NCI-H748 (cell line): ENCODE data around the gene FUT3.
"Not testable (repeated sequence)": the region's sequence is repeated elsewhere in the genome, so short reads cannot be mapped to it uniquely, and the experiment has no call there.

Experiments
- DNase-seq: peaks from one replicate; lab custom pipeline; 2025; ENCODE audit not compliant: unreplicated experiment; lab: John Stamatoyannopoulos, UW

The FUT3 gene

GRCh38 chr19:5882421-5882968 lies 31.2 kb upstream of the FUT3 start:
- DNase-seq, result no peak

GRCh38 chr19:5881543-5882299 lies 30.5 kb upstream of the FUT3 start:
- DNase-seq, result peak; percentile 24

GRCh38 chr19:5880604-5881078 lies 29.4 kb upstream of the FUT3 start:
- no peak for DNase-seq

GRCh38 chr19:5880196-5880595 lies 28.9 kb upstream of the FUT3 start:
- DNase-seq, result no peak

GRCh38 chr19:5877882-5878281 lies 26.6 kb upstream of the FUT3 start:
- DNase-seq, result no peak

- no peak for DNase-seq
These were observed 26.2 kb upstream of the FUT3 start for GRCh38 chr19:5877427-5877826.

- DNase-seq, result not testable (repeated sequence)
These were observed 23.2 kb upstream of the FUT3 start for GRCh38 chr19:5874496-5874895.

- no peak for DNase-seq
These were observed 22.5 kb upstream of the FUT3 start for GRCh38 chr19:5873617-5874199.

GRCh38 chr19:5870986-5871394 lies 19.7 kb upstream of the FUT3 start:
- no peak for DNase-seq

- DNase-seq, result no peak
These were observed 16.2 kb upstream of the FUT3 start for GRCh38 chr19:5867201-5868136.

- no peak for DNase-seq
These were observed 14.5 kb upstream of the FUT3 start for GRCh38 chr19:5865772-5866171.

- no peak for DNase-seq
These were observed 13.7 kb upstream of the FUT3 start for GRCh38 chr19:5864725-5865486.

GRCh38 chr19:5864013-5864720 lies 12.9 kb upstream of the FUT3 start:
- DNase-seq, result no peak

- no peak for DNase-seq
These were observed 11.9 kb upstream of the FUT3 start for GRCh38 chr19:5863030-5863665.

- no peak for DNase-seq
These were observed 6.2 kb upstream of the FUT3 start for GRCh38 chr19:5857203-5858081.

- DNase-seq, result not testable (repeated sequence)
These were observed 3.9 kb upstream of the FUT3 start for GRCh38 chr19:5855151-5855550.

- DNase-seq, result not testable (repeated sequence)
These were observed 2.9 kb upstream of the FUT3 start for GRCh38 chr19:5854121-5854520.

- DNase-seq, result no peak
These were observed 431 bp downstream of the FUT3 start for GRCh38 chr19:5850743-5851293.
